B cell (primary cell): ENCODE measurements around the gene PLEKHS1. TPM values are rescaled to one million over a fixed set of nuclear protein-coding genes. Genes with fewer than 3 reads are reported as not detected.
"Not testable (repeated sequence)": the region's sequence is repeated elsewhere in the genome, so short reads cannot be mapped to it uniquely, and the experiment has no call there.

Experiments
- ATAC-seq: fragments of 200-7000 bp; cut with Tn5 transposase; one replicate; pipeline ENCODE4 v1.10.0; 2021; ENCODE audit warnings: low read depth, mild to moderate bottlenecking, moderate number of reproducible peaks, moderate library complexity
- CTCF ChIA-PET: fragments of 350-600 bp; sonication (Branson Sonifier 250); formaldehyde crosslinking; loops from one replicate; lab custom pipeline; 2021; ENCODE audit warnings: antibody characterized with exemption, inconsistent platforms; lab: Charles Lee
- POLR2A ChIA-PET: fragments of 350-600 bp; sonication (Branson Sonifier 250); formaldehyde crosslinking; loops from one replicate; lab custom pipeline; 2021; ENCODE audit warnings: antibody characterized with exemption; lab: Charles Lee
- DNase-seq: peaks from one replicate; pipeline ENCODE4 v3.0.0; 2013
- H2AFZ ChIP-seq: 2 replicates; pipeline ENCODE4 v1.6.1; 2012; ENCODE audit warnings: mild to moderate bottlenecking, low read depth, low read length; ENCODE audit not compliant: insufficient read depth, poor library complexity, severe bottlenecking
- H3K27ac ChIP-seq, 2 donors: 1 replicate in 1 of 2; 2 replicates in 1 of 2; pipeline ENCODE4 v1.5.1; 2012 to 2013; ENCODE audit warnings: low read length in 2 of 2, mild to moderate bottlenecking in 2 of 2, moderate library complexity in 1 of 2
- H3K27me3 ChIP-seq, 4 experiments: fragments of 200-600 bp in 1 of 4; sonication (generic) in 1 of 4; replicated peaks in 1 of 4; 1 replicate in 2 of 4; 2 replicates in 2 of 4; pipeline versions ENCODE4 v1.6.1 to v1.7.0; 2013 to 2016; ENCODE audit warnings: low read length in 3 of 4, mild to moderate bottlenecking in 2 of 4, mixed read lengths in 1 of 4, moderate library complexity in 1 of 4; ENCODE audit not compliant: insufficient read depth in 4 of 4, control insufficient read depth in 3 of 4; ENCODE audit errors: control extremely low read depth in 1 of 4
- H3K36me3 ChIP-seq, 2 experiments: replicated peaks in 1 of 2; 1 replicate in 1 of 2; 2 replicates in 1 of 2; pipeline versions ENCODE4 v1.6.1 to v1.7.1; 2013; ENCODE audit warnings: low read length in 1 of 2; ENCODE audit not compliant: insufficient read depth in 2 of 2, control insufficient read depth in 1 of 2; ENCODE audit errors: control extremely low read depth in 1 of 2, extremely low read depth in 1 of 2
- H3K4me1 ChIP-seq, 2 donors: fragments of 200-600 bp in 1 of 2; sonication (generic) in 1 of 2; 1 replicate in 1 of 2; 2 replicates in 1 of 2; pipeline versions ENCODE4 v1.5.1 to v1.6.1; 2013 to 2017; ENCODE audit warnings: low read length in 2 of 2; ENCODE audit not compliant: control insufficient read depth in 2 of 2, insufficient read depth in 2 of 2
- H3K4me2 ChIP-seq: replicated peaks from 2 replicates; pipeline ENCODE3; 2012; ENCODE audit warnings: mild to moderate bottlenecking, low read depth, low read length; ENCODE audit not compliant: poor library complexity, severe bottlenecking
- H3K4me3 ChIP-seq, 5 experiments: fragments of 200-600 bp in 1 of 5; sonication (generic) in 1 of 5; 1 replicate in 3 of 5; 2 replicates in 2 of 5; pipeline versions ENCODE4 v1.5.1 to v1.7.0; 2011 to 2016; ENCODE audit warnings: low read length in 4 of 5, mild to moderate bottlenecking in 4 of 5, low read depth in 2 of 5, control low read depth in 1 of 5, moderate library complexity in 1 of 5; ENCODE audit not compliant: insufficient read depth in 1 of 5; ENCODE audit errors: control extremely low read depth in 1 of 5, extremely low read depth in 1 of 5
- H3K79me2 ChIP-seq: fragments of 200-600 bp; sonication (generic); one replicate; pipeline ENCODE4 v1.6.0; 2016; ENCODE audit warnings: low read length; ENCODE audit not compliant: control insufficient read depth, insufficient read depth
- H3K9ac ChIP-seq: fragments of 200-600 bp; sonication (generic); 2 replicates; pipeline ENCODE4 v1.6.1; 2017; ENCODE audit warnings: mild to moderate bottlenecking, low read length, moderate library complexity
- H3K9me3 ChIP-seq, 3 donors: one replicate each; pipeline versions ENCODE4 v1.6.1 to v1.7.1; 2013; ENCODE audit warnings: low read length in 2 of 3; ENCODE audit not compliant: control insufficient read depth in 2 of 3, insufficient read depth in 1 of 3; ENCODE audit errors: control extremely low read depth in 1 of 3
- H4K20me1 ChIP-seq: 2 replicates; pipeline ENCODE4 v1.6.0; 2012; ENCODE audit warnings: mild to moderate bottlenecking, low read length; ENCODE audit not compliant: insufficient read depth, control insufficient read depth, poor library complexity, severe bottlenecking
- H3K27ac Mint-ChIP-seq: one replicate; pipeline ENCODE4 v1.8.0; 2021; ENCODE audit warnings: mixed read lengths
- H3K27me3 Mint-ChIP-seq: one replicate; pipeline ENCODE4 v1.8.0; 2021; ENCODE audit warnings: mixed read lengths
- H3K4me1 Mint-ChIP-seq: one replicate; pipeline ENCODE4 v1.8.0; 2021; ENCODE audit warnings: mixed read lengths
- H3K4me3 Mint-ChIP-seq: one replicate; pipeline ENCODE4 v1.8.0; 2021; ENCODE audit warnings: mixed read lengths
- H3K9me3 Mint-ChIP-seq: one replicate; pipeline ENCODE4 v1.8.0; 2022; ENCODE audit warnings: mixed read lengths; ENCODE audit not compliant: insufficient read depth
- EZH2 ChIP-seq: IDR thresholded peaks from 2 replicates; pipeline ENCODE4 v1.6.1; 2012; ENCODE audit warnings: borderline replicate concordance, low read depth, mild to moderate bottlenecking, moderate library complexity, low read length; ENCODE audit not compliant: insufficient read depth, poor library complexity, severe bottlenecking
- WGBS: methylation state at CpG from one replicate; pipeline ENCODE4 v1.1.5; 2013; ENCODE audit warnings: missing lambda C conversion rate; ENCODE audit not compliant: insufficient coverage; 5-methylcytosine and 5-hydroxymethylcytosine counted together
- intact Hi-C: fragments of 100-400 bp; cut with micrococcal nuclease; formaldehyde crosslinking; loops from one replicate; pipeline ENCODE4 v1.10.0; 2022
- polyA plus RNA-seq: library from polyadenylated mRNA; depleted of rRNA; stranded (reverse); fragments of >200 nt; gene quantifications from 2 replicates; pipeline ENCODE4 v1.2.3, GENCODE V29; 2012
- total RNA-seq, 2 donors: library from RNA; stranded (reverse); fragments of 120-200 nt in 1 of 2; gene quantifications; 1 replicate in 1 of 2; 2 replicates in 1 of 2; pipeline versions ENCODE4 v1.2.3 to v1.2.4, GENCODE V29; 2013 to 2022
- TF ChIP-seq, protein P1 (sequence below): fragments of 200-600 bp; IDR thresholded peaks from one replicate; pipeline ENCODE4 v1.8.0; 2022; ENCODE audit warnings: antibody characterized with exemption, mild to moderate bottlenecking

Gene PLEKHS1
- total and polyA plus RNA-seq, 2 donors (not counting 1 experiment from before 2014, with no cell fraction given): 0.09 TPM; not detected in 1

DNA sequence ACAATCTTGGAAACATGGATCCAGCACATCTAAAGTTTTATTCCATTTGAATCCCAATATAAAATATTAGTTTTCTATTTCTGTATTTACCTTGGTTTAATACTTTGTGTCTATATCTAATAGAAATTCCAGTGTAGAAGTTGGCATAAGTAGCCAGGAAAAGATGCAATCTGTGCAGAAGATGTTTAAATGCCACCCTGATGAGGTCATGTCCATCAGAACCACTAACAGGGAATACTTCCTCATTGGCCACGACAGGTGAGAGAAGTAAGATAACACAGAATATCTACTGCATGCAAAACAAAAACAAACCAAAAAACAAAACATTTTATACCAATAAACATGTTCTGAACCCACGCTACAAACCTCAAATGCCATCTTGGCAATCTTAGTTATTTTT, 15.7 kb downstream of the PLEKHS1 start:
- Mint-ChIP-seq H3K4me3 (no peak overlapping the region), H3K27me3 (peaks cover 59% of the 10 kb centered on the region), H3K4me1 (no peaks in the 10 kb centered on the region), H3K27ac (no peak overlapping the region), H3K9me3 (peaks cover 5% of the 10 kb centered on the region)
- peaks cover 0 to 19% (median 4%) of the 10 kb centered on the region in 4 experiments for H3K27me3 ChIP-seq
- WGBS: no CpG with 5 or more reads among the region's 2 CpGs
- POLR2A ChIA-PET: no interaction called here
- H2AFZ ChIP-seq: no peak overlapping the region
- no peaks in the 10 kb centered on the region for H3K4me1 ChIP-seq
- no peak overlapping the region for H3K9ac ChIP-seq
- H4K20me1 ChIP-seq: no peaks in the 10 kb centered on the region
- H3K4me2 ChIP-seq: no peak overlapping the region
- H3K4me3 ChIP-seq: no peak overlapping the region
- CTCF ChIA-PET: no interaction called here
- no peak overlapping the region for H3K27ac ChIP-seq
- no peaks in the 10 kb centered on the region for H3K36me3 ChIP-seq
- no peak for ATAC-seq
- intact Hi-C loops: no loop called here
- H3K79me2 ChIP-seq: no peaks in the 10 kb centered on the region
- DNase-seq: no peak
- peaks cover 0 to 7% (median 3%) of the 10 kb centered on the region in 3 donors for H3K9me3 ChIP-seq
- no peak for TF ChIP-seq EZH2
- TF ChIP-seq, protein P1, sequence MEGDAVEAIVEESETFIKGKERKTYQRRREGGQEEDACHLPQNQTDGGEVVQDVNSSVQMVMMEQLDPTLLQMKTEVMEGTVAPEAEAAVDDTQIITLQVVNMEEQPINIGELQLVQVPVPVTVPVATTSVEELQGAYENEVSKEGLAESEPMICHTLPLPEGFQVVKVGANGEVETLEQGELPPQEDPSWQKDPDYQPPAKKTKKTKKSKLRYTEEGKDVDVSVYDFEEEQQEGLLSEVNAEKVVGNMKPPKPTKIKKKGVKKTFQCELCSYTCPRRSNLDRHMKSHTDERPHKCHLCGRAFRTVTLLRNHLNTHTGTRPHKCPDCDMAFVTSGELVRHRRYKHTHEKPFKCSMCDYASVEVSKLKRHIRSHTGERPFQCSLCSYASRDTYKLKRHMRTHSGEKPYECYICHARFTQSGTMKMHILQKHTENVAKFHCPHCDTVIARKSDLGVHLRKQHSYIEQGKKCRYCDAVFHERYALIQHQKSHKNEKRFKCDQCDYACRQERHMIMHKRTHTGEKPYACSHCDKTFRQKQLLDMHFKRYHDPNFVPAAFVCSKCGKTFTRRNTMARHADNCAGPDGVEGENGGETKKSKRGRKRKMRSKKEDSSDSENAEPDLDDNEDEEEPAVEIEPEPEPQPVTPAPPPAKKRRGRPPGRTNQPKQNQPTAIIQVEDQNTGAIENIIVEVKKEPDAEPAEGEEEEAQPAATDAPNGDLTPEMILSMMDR: no peak

DNA sequence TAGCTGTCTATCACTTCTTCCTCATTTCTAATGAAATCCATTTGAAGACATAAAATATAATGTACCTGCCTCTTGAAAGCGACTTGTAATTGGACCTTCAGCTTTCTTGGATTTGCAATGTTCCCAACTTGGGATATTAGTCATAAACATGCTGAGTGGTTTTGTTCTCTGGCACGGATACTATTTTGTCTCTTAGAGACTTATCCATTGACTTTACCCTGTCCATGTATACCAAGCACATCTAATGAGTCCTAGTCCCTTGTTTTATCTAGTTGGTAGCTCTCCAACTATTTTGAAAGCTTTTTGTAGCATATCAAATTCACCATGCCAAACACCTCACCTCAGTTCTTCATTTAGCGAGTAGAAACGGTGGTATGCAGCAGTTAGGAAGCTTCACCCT, 18.9 kb downstream of the PLEKHS1 start:
- H3K4me1 ChIP-seq: no peaks in the 10 kb centered on the region
- H3K79me2 ChIP-seq: no peaks in the 10 kb centered on the region
- H3K4me2 ChIP-seq: no peak overlapping the region
- no peaks in the 10 kb centered on the region for H3K4me1 Mint-ChIP-seq
- H3K27ac Mint-ChIP-seq: no peak overlapping the region
- no peak for ATAC-seq
- no peak for DNase-seq
- no peak overlapping the region for H3K27ac ChIP-seq
- no peak overlapping the region for H3K4me3 Mint-ChIP-seq
- no peak overlapping the region for H3K4me3 ChIP-seq
- TF ChIP-seq, protein P1: no peak
- no peak for TF ChIP-seq EZH2
- ChIA-PET POLR2A (no interaction called here), CTCF (no interaction called here)
- no peaks in the 10 kb centered on the region for H4K20me1 ChIP-seq
- H2AFZ ChIP-seq: no peak overlapping the region
- H3K36me3 ChIP-seq: no peaks in the 10 kb centered on the region
- 83% methylated on average over 2 of the region's 4 CpGs for whole genome bisulfite sequencing
- H3K27me3 ChIP-seq: peaks cover 0 to 19% (median 6%) of the 10 kb centered on the region in 4 experiments
- no peaks in the 10 kb centered on the region for H3K9me3 ChIP-seq
- no peaks in the 10 kb centered on the region for H3K9me3 Mint-ChIP-seq
- intact Hi-C loops: no loop called here
- peaks cover 68% of the 10 kb centered on the region for H3K27me3 Mint-ChIP-seq
- H3K9ac ChIP-seq: no peak overlapping the region

DNA sequence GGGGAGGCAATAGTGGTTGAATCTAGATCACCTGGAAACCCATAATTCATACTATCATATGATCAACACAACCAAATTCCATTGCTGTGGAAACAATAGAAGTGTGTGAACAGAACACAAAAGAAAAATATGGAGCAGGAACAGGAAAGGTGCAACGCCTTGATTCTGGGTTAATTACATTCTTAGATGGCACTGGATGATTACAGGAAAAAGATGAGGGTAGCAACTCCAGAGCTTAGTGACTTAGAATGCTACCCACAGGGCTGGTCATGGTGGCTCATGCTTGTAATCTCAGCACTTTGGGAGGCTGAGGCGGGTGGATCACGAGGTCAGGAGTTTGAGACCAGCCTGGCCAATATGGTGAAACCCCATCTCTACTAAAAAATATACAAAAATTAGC, 19.6 kb downstream of the PLEKHS1 start:
- intact Hi-C loops, H3K4me3 ChIP-seq, H2AFZ ChIP-seq, ATAC-seq, H3K9ac ChIP-seq, H3K27ac ChIP-seq, POLR2A ChIA-PET, H3K4me2 ChIP-seq, H3K9me3 Mint-ChIP-seq, H3K4me1 Mint-ChIP-seq, DNase-seq, H3K79me2 ChIP-seq, H3K4me1 ChIP-seq, H3K27ac Mint-ChIP-seq, H3K4me3 Mint-ChIP-seq, H3K9me3 ChIP-seq, H4K20me1 ChIP-seq, H3K36me3 ChIP-seq: not testable (repeated sequence)
- H3K27me3 ChIP-seq: peaks cover 0 to 19% (median 4%) of the 10 kb centered on the region in 4 experiments
- 86% methylated on average over 1 of the region's 3 CpGs for WGBS
- CTCF ChIA-PET: interaction anchor here (1.5 kb wide), 1 partner anchor 332 kb away, joined by 3 read pairs; no protein-coding TSS in a partner anchor
- H3K27me3 Mint-ChIP-seq: peaks cover 69% of the 10 kb centered on the region
